SK-N-SH treated with all-trans-retinoic acid at 6 μM for 48 hours (cell line): ENCODE results near the gene JOSD2.

Experiments
- GLIS3 ChIP-seq: fragments of 250-450 bp; sonication (Bioruptor Pico); IDR thresholded peaks from 2 replicates; pipeline ENCODE4 v1.5.0; 2020; ENCODE audit warnings: mild to moderate bottlenecking, moderate library complexity
- PATZ1 ChIP-seq: fragments of 250-450 bp; sonication (Bioruptor Pico); IDR thresholded peaks from 2 replicates; pipeline ENCODE4 v1.8.0; 2020; ENCODE audit warnings: mild to moderate bottlenecking, moderate library complexity, borderline replicate concordance
- TSHZ2 ChIP-seq: fragments of 250-450 bp; sonication (Bioruptor Pico); IDR thresholded peaks from 2 replicates; pipeline ENCODE4 v1.5.0; 2020; ENCODE audit warnings: mild to moderate bottlenecking, moderate library complexity

GRCh38 chr19:50519006-50519575 lies 8.1 kb upstream of the JOSD2 start:
- TF ChIP-seq GLIS3 = no peak
- no peak for TF ChIP-seq PATZ1 (CRISPR knock-in tag)
- no peak for TF ChIP-seq TSHZ2 (CRISPR knock-in tag)
